AG04450 (cell line): ENCODE data around the gene PACSIN2. TPM values are rescaled to one million over a fixed set of nuclear protein-coding genes. Genes with fewer than 3 reads are reported as not detected.
A peak's percentile ranks its signal among the peaks of the same experiment; 100 is the strongest.

Experiments used
- CTCF ChIA-PET: fragments of 300-600, 350-600 bp; formaldehyde crosslinking; extraction: SDS; loops from one replicate; lab custom pipeline; 2022; ENCODE audit warnings: antibody characterized with exemption, inconsistent platforms; lab: Charles Lee
- POLR2A ChIA-PET: fragments of 350-600 bp; formaldehyde crosslinking; extraction: SDS; loops from one replicate; lab custom pipeline; 2021; ENCODE audit warnings: antibody characterized with exemption, inconsistent platforms; lab: Yijun Ruan, JAX
- DNase-seq: peaks from one replicate; pipeline ENCODE4 v3.0.0-alpha.2; 2011; ENCODE audit warnings: low read depth, low spot score
- H3K27ac ChIP-seq: one replicate; pipeline ENCODE4 v1.5.1; 2012; ENCODE audit warnings: low read depth, low read length, control low read depth
- H3K27me3 ChIP-seq: one replicate; pipeline ENCODE4 v1.6.0; 2012; ENCODE audit warnings: low read length; ENCODE audit not compliant: control insufficient read depth, insufficient read depth
- H3K4me3 ChIP-seq: 2 replicates; pipeline ENCODE4 v1.5.1; 2011; ENCODE audit warnings: mild to moderate bottlenecking, low read depth, low read length, control low read depth
- H3K9me3 ChIP-seq: 2 replicates; pipeline ENCODE4 v1.5.1; 2012; ENCODE audit warnings: low read length; ENCODE audit not compliant: control insufficient read depth, insufficient read depth
- CTCF ChIP-seq: IDR thresholded peaks from 2 replicates; pipeline ENCODE4 v1.5.1; 2011; ENCODE audit warnings: low read depth, low read length, control low read depth, inconsistent platforms
- polyA plus RNA-seq: library from polyadenylated mRNA; depleted of rRNA; stranded (reverse); fragments of >200 nt; gene quantifications from 2 replicates; pipeline ENCODE4 v1.2.3, GENCODE V29; 2011

The PACSIN2 gene
- polyA plus RNA-seq, 1 experiment, result 59.6 TPM

GRCh38 chr22:42856865-42857704 lies 157.9 kb downstream of the PACSIN2 start, which contains the start of gene ARFGAP3:
ARFGAP3 (minus strand) TSS chr22:42857273; CDS start chr22:42857182, 91 bp downstream.
- CTCF ChIA-PET, result no interaction called here
- Histone ChIP-seq H3K9me3 (peaks cover 8% of the 10 kb centered on the region; the same call in 1 of the 2 replicates), H3K27me3 (no peaks in the 10 kb centered on the region), H3K27ac (peak within 1 kb of the TSS; percentile 91), H3K4me3 (peak within 1 kb of the TSS; percentile 93)
- no peak for TF ChIP-seq CTCF
- peak; percentile 76 for DNase-seq
- POLR2A ChIA-PET, result interaction anchor here (0.5 to 1.9 kb wide), 7 partner anchors 13 to 819 kb away, joined by 3 to 14 read pairs (median 6); partner anchors contain the start of gene PACSIN2

GRCh38 chr22:42856179-42856864 lies 158.6 kb downstream of the PACSIN2 start:
- Histone ChIP-seq H3K4me3 (peak overlapping the region; percentile 93), H3K9me3 (peaks cover 8% of the 10 kb centered on the region; the same call in 1 of the 2 replicates), H3K27ac (peak overlapping the region; percentile 88), H3K27me3 (no peaks in the 10 kb centered on the region)
- ChIA-PET POLR2A (interaction anchor here (0.6 to 1.9 kb wide), 6 partner anchors 13 to 820 kb away, joined by 5 to 14 read pairs (median 6); partner anchors contain the start of gene PACSIN2), CTCF (no interaction called here)
- no peak for TF ChIP-seq CTCF
- no peak for DNase-seq

GRCh38 chr22:42855721-42856120 lies 159.2 kb downstream of the PACSIN2 start:
- POLR2A ChIA-PET, result interaction anchor here (1.7 to 1.9 kb wide), 3 partner anchors 12 to 159 kb away, joined by 6 to 14 read pairs (median 6); partner anchors contain the start of gene PACSIN2
- CTCF ChIA-PET, result no interaction called here
- Histone ChIP-seq H3K27me3 (no peaks in the 10 kb centered on the region), H3K4me3 (peak overlapping the region; percentile 93), H3K9me3 (peaks cover 8% of the 10 kb centered on the region; the same call in 1 of the 2 replicates), H3K27ac (no peak overlapping the region)
- TF ChIP-seq CTCF, result no peak
- DNase-seq, result no peak

- no peaks in the 10 kb centered on the region for H3K27me3 ChIP-seq
- no peak overlapping the region for H3K27ac ChIP-seq
- TF ChIP-seq CTCF, result no peak
- DNase-seq, result no peak
- peak overlapping the region; percentile 93 for H3K4me3 ChIP-seq
- CTCF ChIA-PET, result interaction anchor here (1.0 to 1.1 kb wide), 2 partner anchors 35 to 234 kb away, joined by 3 read pairs; no protein-coding TSS in a partner anchor
- peaks cover 8% of the 10 kb centered on the region; the same call in 1 of the 2 replicates for H3K9me3 ChIP-seq
- POLR2A ChIA-PET, result interaction anchor here (0.7 kb wide), 1 partner anchor 50 kb away, joined by 4 read pairs; no protein-coding TSS in a partner anchor
These were observed 159.7 kb downstream of the PACSIN2 start for GRCh38 chr22:42855211-42855610.
